Activated CD8-positive, alpha-beta T cell treated with anti-CD3 and anti-CD28 coated beads for 36 hours (primary cell): ENCODE results near the gene CTSC. TPM values are rescaled to one million over a fixed set of nuclear protein-coding genes. Genes with fewer than 3 reads are reported as not detected.
A peak's percentile ranks its signal among the peaks of the same experiment; 100 is the strongest.
"Not testable (repeated sequence)": the region's sequence is repeated elsewhere in the genome, so short reads cannot be mapped to it uniquely, and the experiment has no call there.

Source experiments
- ATAC-seq: fragments of 200-7000 bp; cut with Tn5 transposase; one replicate; pipeline ENCODE4 v1.10.0; 2021; ENCODE audit warnings: mild to moderate bottlenecking, moderate library complexity
- CTCF ChIA-PET: fragments of 350-600 bp; sonication (Branson Sonifier 250); formaldehyde crosslinking; loops from one replicate; lab custom pipeline; 2021; ENCODE audit warnings: antibody characterized with exemption; lab: Charles Lee
- POLR2A ChIA-PET: fragments of 350-600 bp; sonication (Branson Sonifier 250); formaldehyde crosslinking; loops from one replicate; lab custom pipeline; 2021; ENCODE audit warnings: antibody characterized with exemption; lab: Charles Lee
- DNase-seq: peaks from one replicate; pipeline ENCODE4 v3.0.0-alpha.2; 2020
- H3K27ac Mint-ChIP-seq: one replicate; pipeline ENCODE4 v1.8.0; 2021; ENCODE audit warnings: mild to moderate bottlenecking, mixed read lengths
- H3K27me3 Mint-ChIP-seq: one replicate; pipeline ENCODE4 v1.8.0; 2021; ENCODE audit warnings: mixed read lengths
- H3K36me3 Mint-ChIP-seq: one replicate; pipeline ENCODE4 v1.8.0; 2021; ENCODE audit warnings: low read depth, mixed read lengths
- H3K4me1 Mint-ChIP-seq: one replicate; pipeline ENCODE4 v1.8.0; 2021; ENCODE audit warnings: low read depth, mixed read lengths
- H3K4me3 Mint-ChIP-seq: one replicate; pipeline ENCODE4 v1.8.0; 2021; ENCODE audit warnings: mild to moderate bottlenecking, moderate library complexity, mixed read lengths
- H3K9me3 Mint-ChIP-seq: one replicate; pipeline ENCODE4 v1.8.0; 2021; ENCODE audit warnings: mixed read lengths
- CTCF ChIP-seq: fragments of 200-600 bp; IDR thresholded peaks from one replicate; pipeline ENCODE4 v1.8.0; 2022; ENCODE audit warnings: antibody characterized with exemption, mild to moderate bottlenecking
- intact Hi-C: fragments of 100-400 bp; cut with micrococcal nuclease; formaldehyde crosslinking; loops from one replicate; pipeline ENCODE4 v1.10.0; 2022
- total RNA-seq, 2 experiments: library from RNA; stranded (reverse); gene quantifications; one replicate each; pipeline ENCODE4 v1.2.3, GENCODE V29; 2021

CTSC gene
- total RNA-seq, 2 experiments from 2014 or later, result 59.8 to 70.0 TPM

DNA sequence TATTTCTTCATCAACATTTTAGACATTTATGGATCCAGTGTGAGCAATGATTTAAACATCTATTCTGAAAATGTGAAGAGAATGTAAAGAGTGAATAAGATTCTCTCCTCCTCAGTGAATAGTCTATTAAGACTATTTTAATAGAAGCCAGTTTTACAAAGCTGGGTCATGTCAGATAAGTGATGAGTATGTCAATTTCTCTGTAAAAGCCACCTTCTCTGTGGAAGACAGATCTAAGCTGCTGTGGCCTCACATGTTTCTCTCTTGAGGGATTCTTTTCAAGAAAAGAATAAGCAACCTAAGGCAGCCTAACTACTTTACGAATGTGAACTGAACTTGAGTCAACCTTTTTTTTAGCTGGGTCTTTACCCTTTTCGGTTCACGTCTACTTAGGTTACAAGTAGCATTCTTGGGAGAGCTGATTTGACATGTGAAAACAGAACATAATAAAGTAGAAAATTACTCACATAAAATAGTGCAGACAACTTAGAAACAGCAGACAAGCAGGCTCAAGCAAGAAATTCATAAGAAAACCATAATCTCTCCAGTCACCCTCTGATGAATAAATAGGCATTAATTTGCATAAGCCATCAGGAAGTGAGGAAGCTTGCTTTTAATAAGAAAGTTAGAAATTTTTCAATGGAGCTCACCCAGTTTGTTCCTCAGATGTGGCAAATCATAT lies 9.9 kb downstream of the CTSC start:
- CTCF ChIA-PET, result interaction anchor here (0.6 to 1.1 kb wide), 3 partner anchors 19 to 106 kb away, joined by 3 read pairs; no protein-coding TSS in a partner anchor
- Mint-ChIP-seq H3K27ac (no peak overlapping the region), H3K27me3 (no peaks in the 10 kb centered on the region), H3K4me3 (no peak overlapping the region), H3K36me3 (peaks cover 87% of the 10 kb centered on the region), H3K4me1 (peaks cover 74% of the 10 kb centered on the region), H3K9me3 (no peaks in the 10 kb centered on the region)
- DNase-seq (no peak), ATAC-seq (no peak)
- TF ChIP-seq CTCF, result no peak
- POLR2A ChIA-PET, result interaction anchor here (1.2 to 2.6 kb wide), 2 partner anchors 10 to 27 kb away, joined by 3 to 23 read pairs; partner anchors contain the start of gene CTSC
- intact Hi-C loops, result no loop called here

- POLR2A ChIA-PET, result interaction anchor here (2.6 kb wide), 1 partner anchor 10 kb away, joined by 23 read pairs; the partner anchor contains the start of gene CTSC
- intact Hi-C loops, result no loop called here
- Mint-ChIP-seq H3K27ac (peak overlapping the region; percentile 47), H3K4me3 (no peak overlapping the region), H3K36me3 (peaks cover 90% of the 10 kb centered on the region), H3K9me3 (no peaks in the 10 kb centered on the region), H3K4me1 (peaks cover 77% of the 10 kb centered on the region), H3K27me3 (no peaks in the 10 kb centered on the region)
- DNase-seq, result no peak
- CTCF ChIA-PET, result interaction anchor here (0.7 kb wide), 1 partner anchor 107 kb away, joined by 3 read pairs; no protein-coding TSS in a partner anchor
- no peak for TF ChIP-seq CTCF
- no peak for ATAC-seq
These were observed 10.5 kb downstream of the CTSC start for GRCh38 chr11:88327061-88327460.

- Mint-ChIP-seq H3K27me3 (no peaks in the 10 kb centered on the region), H3K36me3 (peaks cover 92% of the 10 kb centered on the region), H3K4me1 (peaks cover 78% of the 10 kb centered on the region), H3K9me3 (no peaks in the 10 kb centered on the region), H3K4me3 (no peak overlapping the region), H3K27ac (peak overlapping the region; percentile 24)
- TF ChIP-seq CTCF, result no peak
- ATAC-seq (no peak), DNase-seq (no peak)
- ChIA-PET POLR2A (no interaction called here), CTCF (interaction anchor here (1.2 kb wide), 1 partner anchor 181 kb away, joined by 3 read pairs; no protein-coding TSS in a partner anchor)
- intact Hi-C loops, result no loop called here
These were observed 11.4 kb downstream of the CTSC start for GRCh38 chr11:88326099-88326498.

- peak; percentile 17 for ATAC-seq
- no peak for TF ChIP-seq CTCF
- ChIA-PET POLR2A (interaction anchor here (1.4 kb wide), 1 partner anchor 12 kb away, joined by 11 read pairs; the partner anchor contains the start of gene CTSC), CTCF (interaction anchor here (1.2 kb wide), 1 partner anchor 182 kb away, joined by 3 read pairs; no protein-coding TSS in a partner anchor)
- peak overlapping the region; percentile 30 for H3K27ac Mint-ChIP-seq
- H3K4me3 Mint-ChIP-seq, result no peak overlapping the region
- H3K27me3 Mint-ChIP-seq, result no peaks in the 10 kb centered on the region
- peaks cover 73% of the 10 kb centered on the region for H3K4me1 Mint-ChIP-seq
- no peak for DNase-seq
- H3K36me3 Mint-ChIP-seq, result peaks cover 84% of the 10 kb centered on the region
- no peaks in the 10 kb centered on the region for H3K9me3 Mint-ChIP-seq
- intact Hi-C loops, result no loop called here
These were observed 12.8 kb downstream of the CTSC start for GRCh38 chr11:88324562-88325345.

GRCh38 chr11:88322881-88323280 lies 14.7 kb downstream of the CTSC start:
- H3K36me3 Mint-ChIP-seq, result peaks cover 67% of the 10 kb centered on the region
- H3K27ac Mint-ChIP-seq, H3K4me3 Mint-ChIP-seq, intact Hi-C loops, H3K27me3 Mint-ChIP-seq, DNase-seq, POLR2A ChIA-PET, ATAC-seq, H3K9me3 Mint-ChIP-seq, CTCF ChIA-PET: not testable (repeated sequence)
- H3K4me1 Mint-ChIP-seq, result peaks cover 56% of the 10 kb centered on the region

DNA sequence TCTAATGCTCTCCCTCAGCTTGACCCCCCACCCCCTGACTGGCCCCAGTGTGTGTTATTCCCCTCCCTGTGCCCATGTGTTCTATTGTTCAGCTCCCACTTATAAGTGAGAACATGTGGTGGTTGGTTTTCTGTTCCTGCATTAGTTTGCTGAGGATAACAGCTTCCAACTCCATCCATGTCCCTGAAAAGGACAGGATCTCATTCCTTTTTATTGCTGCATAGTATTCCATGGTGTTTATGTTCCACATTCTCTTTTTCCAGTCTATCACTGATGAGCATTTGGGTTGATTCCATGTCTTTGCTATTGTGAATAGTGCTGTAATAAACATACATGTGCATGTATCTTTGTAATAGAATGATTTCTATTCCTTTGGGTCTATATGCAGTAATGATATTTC lies 16.1 kb downstream of the CTSC start:
- ATAC-seq, CTCF ChIA-PET, H3K27ac Mint-ChIP-seq, H3K9me3 Mint-ChIP-seq, DNase-seq, intact Hi-C loops, H3K4me3 Mint-ChIP-seq, H3K27me3 Mint-ChIP-seq, POLR2A ChIA-PET: not testable (repeated sequence)
- H3K4me1 Mint-ChIP-seq, result peaks cover 43% of the 10 kb centered on the region
- peaks cover 59% of the 10 kb centered on the region for H3K36me3 Mint-ChIP-seq
